Colonic mucosa (tissue), 4 donors: ENCODE results near the gene CAV1. TPM values are rescaled to one million over a fixed set of nuclear protein-coding genes. Genes with fewer than 3 reads are reported as not detected.

Experiments
- DNase-seq: peaks from one replicate; pipeline ENCODE4 v3.0.0-alpha.2; 2020
- H3K27ac ChIP-seq: fragments of 200-600 bp; one replicate; pipeline ENCODE4 v1.8.0; 2021
- H3K27me3 ChIP-seq: fragments of 200-600 bp; one replicate; pipeline ENCODE4 v1.8.0; 2021
- H3K36me3 ChIP-seq: fragments of 200-600 bp; one replicate; pipeline ENCODE4 v1.8.0; 2021
- H3K4me1 ChIP-seq: fragments of 200-600 bp; one replicate; pipeline ENCODE4 v1.8.0; 2021; ENCODE audit warnings: mild to moderate bottlenecking
- H3K4me3 ChIP-seq: fragments of 200-600 bp; one replicate; pipeline ENCODE4 v1.8.0; 2021
- H3K9ac ChIP-seq, 2 donors: one replicate each; pipeline ENCODE4 v1.7.0; 2013; ENCODE audit warnings: control low read depth in 2 of 2, low read depth in 2 of 2, low read length in 2 of 2
- H3K9me3 ChIP-seq: fragments of 200-600 bp; one replicate; pipeline ENCODE4 v1.8.0; 2021
- CTCF ChIP-seq: fragments of 200-600 bp; IDR thresholded peaks from one replicate; pipeline ENCODE4 v1.8.0; 2022; ENCODE audit warnings: antibody characterized with exemption, mild to moderate bottlenecking
- intact Hi-C: fragments of 100-400 bp; cut with DNase I; formaldehyde crosslinking; loops from one replicate; pipeline ENCODE4 v1.14.1; 2022
- total RNA-seq, 2 donors: library from RNA; stranded (reverse); fragmentation: NEBNext Ultra II Directional in 1 of 2; extraction: Animal tissue kit (Norgen Biotek cat#: 25700) in 1 of 2; gene quantifications; one replicate each; pipeline ENCODE4 v1.2.1, GENCODE V29; 2021
- donor health status: healthy.
- donor health status: DM: no; HTN: no; CAD: no.
- donor health status: DM: no; HTN: no; CAD: no.

CAV1 gene
- total RNA-seq, 2 donors from 2014 or later: 16.1 to 87.0 TPM

GRCh38 chr7:116560021-116560970, 35.5 kb downstream of the CAV1 start:
- no peaks in the 10 kb centered on the region for H3K36me3 ChIP-seq
- no peak for DNase-seq
- H3K27me3 ChIP-seq: no peaks in the 10 kb centered on the region
- H3K4me3 ChIP-seq: no peak overlapping the region
- no peak overlapping the region for H3K27ac ChIP-seq
- H3K9ac ChIP-seq: no peak overlapping the region
- H3K9me3 ChIP-seq: no peaks in the 10 kb centered on the region
- no peak for TF ChIP-seq CTCF
- intact Hi-C loops: no loop called here
- H3K4me1 ChIP-seq: no peaks in the 10 kb centered on the region

GRCh38 chr7:116561697-116562483, 37.1 kb downstream of the CAV1 start:
- intact Hi-C loops: no loop called here
- TF ChIP-seq CTCF: no peak
- H3K27me3 ChIP-seq: no peaks in the 10 kb centered on the region
- no peaks in the 10 kb centered on the region for H3K36me3 ChIP-seq
- H3K9ac ChIP-seq: no peak overlapping the region
- no peak overlapping the region for H3K27ac ChIP-seq
- no peak for DNase-seq
- H3K4me1 ChIP-seq: no peaks in the 10 kb centered on the region
- no peak overlapping the region for H3K4me3 ChIP-seq
- no peaks in the 10 kb centered on the region for H3K9me3 ChIP-seq

DNA sequence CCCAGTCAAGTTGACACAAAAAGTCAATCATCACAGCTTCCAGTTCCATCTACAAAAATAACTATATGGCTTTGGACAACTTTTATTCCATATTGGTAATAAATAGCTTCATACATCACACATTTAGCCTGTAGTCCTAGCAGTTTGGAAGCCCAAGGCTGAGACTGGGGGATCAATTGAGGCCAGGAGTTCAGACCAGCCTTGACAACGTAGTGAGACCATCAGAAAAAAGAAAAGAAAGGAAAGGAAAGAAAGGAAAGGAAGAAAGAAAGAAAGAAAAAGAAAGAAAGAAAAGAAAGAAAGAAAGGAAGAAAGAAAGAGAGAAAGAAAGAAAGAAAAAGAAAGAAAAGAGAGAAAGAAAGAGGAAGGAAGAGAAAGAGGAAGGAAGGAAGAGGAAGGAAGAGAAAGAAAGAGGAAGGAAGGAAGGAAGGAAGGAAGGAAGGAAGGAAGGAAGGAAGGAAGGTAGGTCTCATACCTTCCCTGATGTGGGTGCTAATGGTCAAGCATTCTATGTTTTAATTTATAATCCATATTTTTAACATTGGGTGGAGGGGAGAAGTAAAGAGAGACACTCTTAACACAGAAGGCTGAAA, 37.8 kb downstream of the CAV1 start:
- Histone ChIP-seq H3K9me3 (no peaks in the 10 kb centered on the region), H3K27ac (no peak overlapping the region), H3K9ac (no peak overlapping the region), H3K4me1 (no peaks in the 10 kb centered on the region), H3K4me3 (no peak overlapping the region), H3K36me3 (no peaks in the 10 kb centered on the region), H3K27me3 (no peaks in the 10 kb centered on the region)
- intact Hi-C loops: no loop called here
- DNase-seq: no peak
- no peak for TF ChIP-seq CTCF

DNA sequence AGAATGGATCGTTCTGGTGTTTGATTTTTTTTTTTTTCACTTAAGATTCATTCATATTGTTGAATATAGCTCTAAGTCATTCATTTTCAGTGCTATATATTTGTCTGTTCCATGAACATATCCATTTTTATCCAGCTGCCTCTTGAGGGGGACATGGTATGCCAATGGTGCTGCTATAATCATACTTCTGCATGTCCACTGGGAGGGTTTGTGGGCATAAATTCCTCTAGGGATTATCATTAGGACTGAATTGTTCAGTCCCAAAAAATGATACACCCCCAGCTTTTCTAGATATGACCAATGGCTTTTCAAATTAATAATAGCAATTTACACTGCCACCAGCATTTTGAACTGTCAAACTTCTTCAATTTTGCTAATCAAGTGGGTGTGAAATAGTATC, 41.1 kb downstream of the CAV1 start:
- intact Hi-C loops: no loop called here
- H3K9ac ChIP-seq: no peak overlapping the region
- no peak for TF ChIP-seq CTCF

GRCh38 chr7:116566666-116567065, 41.8 kb downstream of the CAV1 start:
- H3K27me3 ChIP-seq: no peaks in the 10 kb centered on the region
- H3K36me3 ChIP-seq: no peaks in the 10 kb centered on the region
- intact Hi-C loops: no loop called here
- H3K4me3 ChIP-seq: no peak overlapping the region
- no peaks in the 10 kb centered on the region for H3K9me3 ChIP-seq
- no peak overlapping the region for H3K27ac ChIP-seq
- DNase-seq: no peak
- H3K4me1 ChIP-seq: no peaks in the 10 kb centered on the region
- no peak for TF ChIP-seq CTCF
- no peak overlapping the region for H3K9ac ChIP-seq

More for the DNA sequence above, 41.1 kb downstream of the CAV1 start:
- DNase-seq: no peak
- no peaks in the 10 kb centered on the region for H3K27me3 ChIP-seq
- no peaks in the 10 kb centered on the region for H3K4me1 ChIP-seq
- no peak overlapping the region for H3K27ac ChIP-seq
- H3K4me3 ChIP-seq: no peak overlapping the region
- no peaks in the 10 kb centered on the region for H3K36me3 ChIP-seq
- H3K9me3 ChIP-seq: no peaks in the 10 kb centered on the region
